AG08396 (cell line): Measurements from ENCODE around the gene CRPPA.
"Not testable (repeated sequence)": the region's sequence is repeated elsewhere in the genome, so short reads cannot be mapped to it uniquely, and the experiment has no call there.

Experiments
- DNase-seq: peaks from one replicate; pipeline ENCODE4 v3.0.0; 2012; ENCODE audit warnings: low spot score, mixed read lengths

CRPPA gene

GRCh38 chr7:16421333-16422102 is at the start of gene CRPPA:
CRPPA (minus strand) TSS chr7:16421538; CDS start chr7:16421322, 216 bp downstream.
- peak; percentile 48 for DNase-seq

GRCh38 chr7:16465469-16466361 is 44.4 kb upstream of the CRPPA start, which contains the start of gene SOSTDC1:
SOSTDC1 (minus strand) TSS chr7:16465738; CDS start chr7:16465668, 70 bp downstream.
- DNase-seq, result no peak

GRCh38 chr7:16463949-16464715 is 42.8 kb upstream of the CRPPA start:
- DNase-seq, result no peak

- no peak for DNase-seq
These were observed 42.2 kb upstream of the CRPPA start for GRCh38 chr7:16463520-16463919.

- DNase-seq, result no peak
These were observed 41.1 kb upstream of the CRPPA start for GRCh38 chr7:16462431-16462889.

- DNase-seq, result no peak
These were observed 39.6 kb upstream of the CRPPA start for GRCh38 chr7:16460789-16461493.

GRCh38 chr7:16456303-16456702 is 35.0 kb upstream of the CRPPA start:
- DNase-seq, result not testable (repeated sequence)

- no peak for DNase-seq
These were observed 34.3 kb upstream of the CRPPA start for GRCh38 chr7:16455591-16455990.

- no peak for DNase-seq
These were observed 29.0 kb upstream of the CRPPA start for GRCh38 chr7:16450366-16450765.

- no peak for DNase-seq
These were observed 26.5 kb upstream of the CRPPA start for GRCh38 chr7:16447876-16448275.

GRCh38 chr7:16446508-16446907 is 25.2 kb upstream of the CRPPA start:
- no peak for DNase-seq

GRCh38 chr7:16443871-16444270 is 22.5 kb upstream of the CRPPA start:
- DNase-seq, result not testable (repeated sequence)

GRCh38 chr7:16438988-16439387 is 17.6 kb upstream of the CRPPA start:
- no peak for DNase-seq

- no peak for DNase-seq
These were observed 15.0 kb upstream of the CRPPA start for GRCh38 chr7:16436306-16436705.

GRCh38 chr7:16433568-16434122 is 12.3 kb upstream of the CRPPA start:
- no peak for DNase-seq

GRCh38 chr7:16432425-16432731 is 11.0 kb upstream of the CRPPA start:
- DNase-seq, result no peak

- DNase-seq, result peak; percentile 21
These were observed 10.5 kb upstream of the CRPPA start for GRCh38 chr7:16431646-16432424.

GRCh38 chr7:16430133-16430532 is 8.8 kb upstream of the CRPPA start:
- no peak for DNase-seq

- DNase-seq, result peak; percentile 42
These were observed 7.3 kb upstream of the CRPPA start for GRCh38 chr7:16428672-16429071.

GRCh38 chr7:16428182-16428581 is 6.8 kb upstream of the CRPPA start:
- no peak for DNase-seq
